ENCODE results near the gene FBXL14.

Gene FBXL14

DNA sequence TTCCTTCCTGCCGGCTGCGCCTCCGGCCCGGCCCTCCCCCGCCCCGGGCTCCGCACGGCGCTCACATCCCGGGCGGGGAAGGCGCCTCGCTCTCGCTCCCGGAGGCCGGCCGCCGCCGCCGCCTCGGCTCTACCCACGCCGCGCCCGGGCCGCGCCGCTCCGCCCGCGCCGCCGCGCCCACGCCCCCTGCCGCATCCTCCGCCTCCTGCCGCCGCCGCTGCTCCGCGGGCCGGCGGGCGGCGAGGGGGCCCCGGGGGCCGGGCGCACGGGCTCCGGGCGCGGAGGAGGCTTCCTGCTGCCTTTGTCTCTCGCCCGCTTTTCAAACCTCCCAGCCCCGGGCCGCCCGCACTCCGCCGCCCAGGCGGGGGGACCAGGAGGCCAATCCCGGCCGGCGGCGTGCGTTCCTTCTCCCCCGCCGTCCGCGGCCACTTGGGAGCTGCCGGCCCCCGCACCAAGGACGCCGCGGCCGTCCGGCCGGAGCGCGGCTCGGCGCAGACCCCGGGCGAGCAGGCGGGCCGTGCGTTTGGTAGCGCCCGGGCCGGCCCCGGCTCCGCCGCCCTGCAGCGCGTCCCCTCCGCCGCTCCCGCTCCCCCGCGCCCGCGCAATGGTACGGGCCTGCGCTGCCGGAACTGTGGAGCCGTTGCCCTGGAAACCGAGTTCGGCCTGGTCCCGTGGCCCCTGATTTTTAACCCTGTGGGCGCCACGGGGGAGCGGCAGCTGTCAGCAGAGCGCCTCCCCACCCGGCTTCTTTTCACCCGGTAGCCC, at the start of gene FBXL14:
Gene FBXL14 (minus strand): TSS at position 321 of the 765 bp plus-strand sequence. CDS start 515 bp downstream, outside the sequence.
- DNase-seq (ENCODE audit: low read depth) = peak; percentile 84

GRCh38 chr12:1643905-1644533, 49.6 kb upstream of the FBXL14 start:
- no peak for DNase-seq (ENCODE audit: low read depth)

DNA sequence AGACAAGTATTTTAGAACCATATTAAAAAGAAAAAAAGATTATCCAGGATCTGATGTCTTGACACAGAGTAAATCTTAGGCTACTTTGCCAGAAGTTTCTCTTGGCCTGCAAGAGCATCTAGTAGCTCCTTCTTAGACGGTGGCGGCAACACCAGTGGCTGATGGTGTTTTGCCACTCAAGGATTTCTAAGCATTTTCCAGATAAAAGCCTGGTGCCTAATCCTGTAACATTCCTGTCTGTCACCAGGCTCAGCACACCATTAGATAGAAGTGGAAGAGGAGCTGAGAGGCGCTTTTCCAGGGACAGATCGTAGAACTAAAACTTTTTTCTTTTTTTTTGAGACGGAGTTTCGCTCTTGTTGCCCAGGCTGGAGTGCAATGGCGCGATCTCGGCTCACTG, 48.7 kb upstream of the FBXL14 start:
- no peak for DNase-seq (ENCODE audit: low read depth)

DNA sequence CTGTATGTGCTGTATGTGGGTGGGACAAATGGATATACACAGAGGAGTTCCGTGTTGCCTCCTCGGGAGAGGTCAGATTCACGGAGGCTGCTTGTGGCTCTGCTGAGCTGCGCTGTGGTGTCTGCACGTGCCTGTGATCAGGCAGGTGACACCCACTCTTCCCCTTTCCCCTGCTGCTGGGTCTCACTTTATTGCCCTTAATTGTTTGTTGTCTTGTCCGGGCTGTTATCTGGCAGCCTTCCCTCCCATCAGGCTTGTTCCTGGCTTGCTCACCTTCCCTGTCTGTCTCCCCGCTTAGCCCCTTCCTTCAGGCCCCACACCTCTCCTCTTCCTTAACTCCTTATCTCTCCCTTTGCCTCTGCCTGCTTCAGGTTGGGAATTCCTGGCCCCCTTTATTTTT, 48.1 kb upstream of the FBXL14 start:
- DNase-seq (ENCODE audit: low read depth) = no peak

DNA sequence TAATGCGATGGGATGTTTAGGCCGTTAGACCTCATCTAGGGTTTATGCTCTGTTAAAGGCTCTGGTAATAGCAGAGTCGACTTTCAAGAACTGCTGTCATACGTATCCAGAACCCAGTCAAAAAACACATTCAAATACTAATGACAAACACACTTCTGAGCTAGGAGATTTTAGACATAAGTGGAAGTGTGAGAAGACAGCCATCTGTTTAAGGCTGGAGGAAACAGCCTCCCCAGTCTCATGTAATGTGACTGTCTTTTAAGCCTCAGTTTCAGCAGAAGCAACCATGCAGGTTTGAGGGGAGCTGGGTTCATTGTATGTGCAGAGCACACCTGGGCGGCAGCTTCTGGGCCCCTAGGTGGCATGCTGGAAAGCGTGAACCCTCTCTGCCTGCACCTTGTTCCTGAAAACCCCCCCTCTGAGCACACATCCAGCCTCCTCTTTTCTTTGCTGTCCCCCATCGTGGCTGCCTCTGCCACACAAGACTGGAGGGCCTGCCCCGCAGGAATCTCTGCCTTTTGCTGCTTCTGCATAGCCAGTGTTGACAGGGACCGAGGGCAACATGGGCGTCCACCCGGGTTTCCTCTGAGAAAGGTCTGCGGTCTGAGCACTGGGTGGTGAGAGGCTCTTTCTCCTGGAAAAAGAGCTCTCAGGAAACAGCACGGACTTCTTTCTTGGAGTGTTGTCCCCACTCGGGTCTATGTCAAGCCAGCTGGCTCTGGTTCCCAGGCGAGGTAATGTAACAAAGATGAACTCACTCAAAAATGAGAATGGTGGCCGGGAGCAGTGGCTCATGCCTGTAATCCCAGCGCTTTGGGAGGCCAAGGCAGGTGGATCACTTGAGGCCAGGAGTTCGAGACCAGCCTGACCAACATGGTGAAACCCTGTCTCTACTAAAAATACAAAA, 46.2 kb upstream of the FBXL14 start:
- DNase-seq (ENCODE audit: low read depth) = no peak

DNA sequence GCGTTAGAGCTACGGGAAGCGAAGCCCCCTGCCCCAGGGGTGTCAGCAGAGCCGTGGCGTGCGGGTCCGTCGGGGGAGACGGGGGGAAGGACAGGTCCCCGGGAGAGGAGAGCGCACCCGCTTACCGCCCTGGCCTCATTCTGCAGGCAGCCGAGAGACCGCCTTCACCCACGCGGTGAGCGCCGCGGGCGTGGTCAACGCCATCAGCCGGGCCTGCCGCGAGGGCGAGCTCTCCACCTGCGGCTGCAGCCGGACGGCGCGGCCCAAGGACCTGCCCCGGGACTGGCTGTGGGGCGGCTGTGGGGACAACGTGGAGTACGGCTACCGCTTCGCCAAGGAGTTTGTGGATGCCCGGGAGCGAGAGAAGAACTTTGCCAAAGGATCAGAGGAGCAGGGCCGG, 45.2 kb upstream of the FBXL14 start:
- no peak for DNase-seq (ENCODE audit: low read depth)

DNA sequence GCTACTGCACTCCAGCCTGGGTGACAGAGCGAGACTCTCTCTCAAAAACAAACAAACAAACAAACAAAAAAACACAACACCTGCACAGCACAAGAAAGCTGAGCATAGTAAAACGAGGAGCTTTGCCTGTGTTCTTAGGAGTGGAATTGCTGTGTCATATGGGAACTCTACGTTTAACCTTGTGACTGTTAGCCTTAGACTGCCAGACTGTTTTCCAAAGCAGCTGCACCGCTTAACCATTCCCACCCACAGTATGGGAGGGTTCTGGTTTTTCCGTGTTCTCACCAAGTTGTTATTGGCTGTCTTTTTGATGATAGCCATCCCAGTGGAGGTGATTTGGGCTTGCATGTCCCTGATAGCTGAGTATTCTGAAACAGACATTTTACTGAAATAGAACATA, 43.8 kb upstream of the FBXL14 start:
- DNase-seq (ENCODE audit: low read depth) = no peak

DNA sequence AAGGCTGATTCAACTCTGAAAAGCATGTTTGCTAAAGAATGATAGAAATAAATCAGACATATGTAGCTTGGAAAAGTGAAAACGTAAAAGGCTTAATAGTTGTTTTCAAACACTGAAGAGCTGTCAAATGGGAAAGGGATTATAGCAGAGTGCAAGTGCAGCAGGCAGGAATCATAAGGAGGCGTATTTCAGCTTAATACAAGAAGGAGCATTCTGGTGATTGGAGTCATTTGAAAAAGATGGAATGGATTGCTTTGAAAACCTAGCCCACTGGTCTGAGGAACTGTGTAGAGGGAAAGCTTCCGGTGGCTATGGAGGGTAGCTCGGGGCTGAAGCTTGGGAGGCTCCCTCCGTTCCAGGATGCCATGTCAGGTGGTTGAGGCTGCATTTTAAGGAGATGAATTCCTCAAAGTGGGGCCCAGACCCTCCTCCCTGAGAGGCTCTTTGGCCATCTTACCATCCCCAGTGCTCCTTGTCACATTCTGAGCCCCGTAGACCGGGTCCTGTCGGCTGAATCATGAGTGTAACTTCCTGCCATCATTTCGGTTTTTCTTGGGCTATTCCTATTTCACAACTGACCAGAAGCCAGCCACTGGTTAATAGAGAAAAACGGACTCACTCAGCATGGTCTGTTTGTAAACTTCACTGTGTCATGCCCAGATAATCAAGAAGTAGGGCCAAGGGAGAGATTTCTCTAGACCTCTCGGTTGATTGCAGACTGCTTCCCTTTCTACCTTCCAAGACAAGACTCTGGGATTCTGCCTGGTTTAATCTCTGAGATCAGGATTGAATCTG, 41.1 kb upstream of the FBXL14 start:
- DNase-seq (ENCODE audit: low read depth) = no peak

- peak; percentile 15 for DNase-seq (ENCODE audit: low read depth)
Measured at GRCh38 chr12:1634590-1635191, 40.3 kb upstream of the FBXL14 start.

GRCh38 chr12:1634149-1634548, 39.8 kb upstream of the FBXL14 start:
- no peak for DNase-seq (ENCODE audit: low read depth)

GRCh38 chr12:1633459-1633858, 39.1 kb upstream of the FBXL14 start:
- no peak for DNase-seq (ENCODE audit: low read depth)

- DNase-seq (ENCODE audit: low read depth) = no peak
Measured at GRCh38 chr12:1632702-1633101, 38.3 kb upstream of the FBXL14 start.

DNA sequence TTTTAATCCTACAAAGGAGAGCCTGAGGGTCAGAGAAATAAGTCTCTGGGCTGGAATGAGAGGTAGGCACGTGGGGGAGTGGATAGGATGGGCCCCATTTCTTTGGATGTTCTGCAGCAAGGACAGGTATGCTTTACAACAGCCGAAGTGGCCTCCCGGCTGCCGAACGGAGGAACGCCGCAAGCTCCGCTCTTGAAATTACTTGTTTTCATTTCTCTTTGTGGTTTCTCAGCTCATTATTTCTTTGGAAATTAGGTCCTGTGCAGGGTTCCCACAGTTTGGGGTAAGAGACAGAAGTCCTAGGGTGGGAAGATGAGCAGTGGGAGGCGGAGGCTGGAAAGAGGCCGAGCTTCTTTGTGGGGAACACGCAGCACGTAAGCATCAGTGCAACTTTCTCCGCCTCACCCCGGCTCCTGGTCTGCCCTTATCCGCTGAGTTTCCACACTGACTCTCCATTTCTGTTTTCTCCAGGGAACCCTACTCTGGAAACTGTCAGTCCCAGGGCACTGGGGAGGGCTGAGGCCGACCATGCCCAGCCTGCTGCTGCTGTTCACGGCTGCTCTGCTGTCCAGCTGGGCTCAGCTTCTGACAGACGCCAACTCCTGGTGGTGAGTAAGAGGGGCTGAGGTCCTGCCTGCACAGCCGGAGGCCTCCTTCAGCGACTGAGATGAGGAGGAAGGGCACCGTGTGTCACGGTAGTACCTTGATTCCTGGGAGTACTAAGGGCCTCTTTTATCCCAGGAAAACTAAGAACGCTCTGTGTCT, 36.6 kb upstream of the FBXL14 start:
- DNase-seq (ENCODE audit: low read depth) = no peak

GRCh38 chr12:1630133-1630826, 35.9 kb upstream of the FBXL14 start:
- no peak for DNase-seq (ENCODE audit: low read depth)

- no peak for DNase-seq (ENCODE audit: low read depth)
Measured at GRCh38 chr12:1629338-1630132, 35.2 kb upstream of the FBXL14 start.

DNA sequence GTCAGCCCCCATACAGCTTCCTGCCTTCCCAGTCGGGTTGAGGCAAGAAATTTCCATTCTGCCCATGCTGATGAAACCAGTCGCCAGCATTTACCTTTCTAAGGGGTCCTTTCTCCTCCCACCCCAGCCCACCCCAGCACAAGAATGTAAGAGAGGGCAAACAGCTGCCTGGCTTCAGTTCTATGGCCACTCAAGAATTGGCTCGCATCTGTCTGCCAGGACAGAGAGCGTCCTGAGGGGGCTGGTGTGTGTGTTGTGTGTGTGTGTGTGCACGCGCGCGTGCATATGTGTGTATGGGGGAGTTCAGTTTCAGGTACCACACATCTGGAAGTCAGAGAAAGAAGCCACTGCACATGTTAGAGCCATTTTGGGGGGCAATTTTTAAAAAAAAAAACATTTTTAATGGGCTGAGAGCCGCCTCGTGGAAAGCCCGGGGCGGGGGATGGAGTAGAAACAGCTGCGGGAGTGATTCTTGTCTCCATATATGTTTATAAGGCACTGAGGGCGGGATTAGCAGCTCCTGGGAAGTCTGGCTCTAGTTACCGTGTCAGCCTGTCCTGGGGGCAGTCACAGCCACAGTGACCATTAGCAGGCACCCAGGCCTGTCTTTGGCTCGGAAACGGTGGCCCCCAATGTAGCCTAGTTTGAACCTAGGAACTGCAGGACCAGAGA, 34.4 kb upstream of the FBXL14 start, which contains the start of gene WNT5B:
Gene WNT5B (plus strand): TSS at position 566 of the 672 bp plus-strand sequence. CDS start 2,124 bp downstream, outside the sequence.
- DNase-seq (ENCODE audit: low read depth) = no peak

GRCh38 chr12:1622406-1622805, 28.0 kb upstream of the FBXL14 start:
- no peak for DNase-seq (ENCODE audit: low read depth)

DNA sequence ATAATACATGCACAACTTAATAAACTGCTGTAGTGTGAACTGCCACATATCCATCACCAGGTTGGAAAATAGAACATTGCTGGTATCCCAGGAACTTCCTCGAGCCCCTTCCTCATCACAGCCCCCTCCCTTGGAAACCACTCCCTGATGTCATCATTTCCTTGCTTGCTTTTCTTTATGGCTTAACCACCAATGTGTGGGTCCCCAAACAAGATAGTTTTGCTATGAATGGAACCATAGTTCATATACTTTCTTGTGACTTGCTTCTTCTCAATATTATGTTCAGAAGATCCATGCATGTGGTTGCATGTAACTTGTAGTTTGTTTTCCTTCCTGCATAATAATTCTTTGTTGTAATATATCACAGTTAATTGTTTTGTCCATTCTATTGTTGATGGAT, 25.7 kb upstream of the FBXL14 start:
- DNase-seq (ENCODE audit: low read depth) = no peak

DNA sequence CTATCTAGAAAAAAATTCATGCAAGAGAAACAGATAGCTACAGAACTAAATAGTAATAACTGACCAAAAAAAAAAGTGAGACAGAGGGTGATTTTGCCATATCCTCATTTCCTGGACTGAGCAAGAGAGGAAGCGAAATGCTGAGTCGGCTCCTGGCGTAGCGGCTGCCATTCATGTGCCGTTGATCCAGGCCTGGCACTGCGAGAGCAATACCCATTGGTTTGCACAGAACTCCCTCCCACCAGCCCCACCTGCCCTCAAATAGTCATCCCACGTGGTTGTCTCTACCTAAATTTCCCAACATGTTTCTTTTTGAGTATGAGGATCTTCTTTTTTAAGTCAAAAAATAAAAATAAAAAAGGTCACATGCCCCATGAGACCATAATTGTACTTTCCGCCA, 25.2 kb upstream of the FBXL14 start:
- no peak for DNase-seq (ENCODE audit: low read depth)

All from T-helper 22 cell (primary cell).